ENCODE results near the gene IL17C. TPM values are rescaled to one million over a fixed set of nuclear protein-coding genes. Genes with fewer than 3 reads are reported as not detected.

The IL17C gene
- total RNA-seq, 1 donor from 2014 or later: 0.23 TPM

- no peak for TF ChIP-seq CTCF (conservative IDR thresholded peaks at IDR 0.05)
- peak overlapping the region; percentile 47 for H3K4me3 Mint-ChIP-seq
- H3K27ac Mint-ChIP-seq (ENCODE audit: unreplicated experiment): no peak overlapping the region
- no peaks in the 10 kb centered on the region for H3K36me3 Mint-ChIP-seq (ENCODE audit: low read depth)
- H3K27me3 Mint-ChIP-seq (ENCODE audit: low read depth): no peaks in the 10 kb centered on the region
- DNase-seq (ENCODE audit: low read depth, low spot score): no peak
- H3K9me3 Mint-ChIP-seq: no peaks in the 10 kb centered on the region
- H3K4me1 Mint-ChIP-seq: peaks cover 15% of the 10 kb centered on the region
Measured at GRCh38 chr16:88653101-88653500, 14.7 kb downstream of the IL17C start.

- Mint-ChIP-seq H3K36me3 (ENCODE audit: low read depth) (no peaks in the 10 kb centered on the region), H3K27me3 (ENCODE audit: low read depth) (no peaks in the 10 kb centered on the region), H3K9me3 (no peaks in the 10 kb centered on the region), H3K4me3 (peak overlapping the region; percentile 38), H3K4me1 (peaks cover 15% of the 10 kb centered on the region), H3K27ac (ENCODE audit: unreplicated experiment) (no peak overlapping the region)
- no peak for TF ChIP-seq CTCF (conservative IDR thresholded peaks at IDR 0.05)
- no peak for DNase-seq (ENCODE audit: low read depth, low spot score)
Measured at GRCh38 chr16:88653596-88654362, 15.4 kb downstream of the IL17C start.

- DNase-seq (ENCODE audit: low read depth, low spot score): no peak
- Mint-ChIP-seq H3K4me3 (peak overlapping the region; percentile 38), H3K27me3 (ENCODE audit: low read depth) (no peaks in the 10 kb centered on the region), H3K4me1 (peaks cover 9% of the 10 kb centered on the region), H3K27ac (ENCODE audit: unreplicated experiment) (no peak overlapping the region), H3K36me3 (ENCODE audit: low read depth) (no peaks in the 10 kb centered on the region), H3K9me3 (no peaks in the 10 kb centered on the region)
- no peak for TF ChIP-seq CTCF (conservative IDR thresholded peaks at IDR 0.05)
Measured at GRCh38 chr16:88654363-88655052, 16.1 kb downstream of the IL17C start.

DNA sequence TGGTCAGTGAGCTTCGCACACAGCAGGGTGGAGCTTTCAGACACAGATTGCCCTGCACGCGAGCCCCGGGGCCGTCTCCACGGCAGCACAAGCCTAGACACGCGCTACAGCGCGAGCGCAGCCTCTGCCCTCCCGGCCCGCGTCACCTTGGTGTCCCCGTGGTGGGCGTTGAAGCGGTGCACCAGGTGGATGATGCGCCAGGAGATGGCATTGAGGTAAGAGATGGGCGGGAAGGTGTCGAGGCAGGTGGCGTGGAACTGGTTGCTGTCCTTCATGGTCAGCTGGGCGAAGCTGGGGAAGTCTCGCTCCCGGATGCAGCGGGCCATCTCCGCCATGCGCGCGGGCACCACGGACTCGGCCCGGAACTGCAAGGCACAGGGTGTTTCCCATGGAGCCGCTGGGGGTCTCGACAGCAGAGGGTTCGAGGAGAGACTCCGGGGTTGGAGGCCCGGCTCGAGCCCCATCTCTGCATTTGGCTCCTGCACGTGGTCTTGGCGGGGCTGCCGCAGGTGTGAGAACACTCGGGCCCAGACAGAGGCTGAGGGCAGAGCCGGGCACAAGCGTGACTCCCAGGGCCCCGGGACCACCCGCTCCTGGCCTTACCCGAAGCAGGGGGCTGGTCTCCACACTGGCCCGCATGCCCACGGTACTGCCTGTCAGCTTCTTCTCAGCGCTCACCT, 16.8 kb downstream of the IL17C start:
- no peak overlapping the region for H3K4me3 Mint-ChIP-seq
- TF ChIP-seq CTCF (conservative IDR thresholded peaks at IDR 0.05): no peak

GRCh38 chr16:88655733-88656281, 17.4 kb downstream of the IL17C start:
- no peak overlapping the region for H3K27ac Mint-ChIP-seq (ENCODE audit: unreplicated experiment)
- peaks cover 6% of the 10 kb centered on the region for H3K4me1 Mint-ChIP-seq
- H3K9me3 Mint-ChIP-seq: no peaks in the 10 kb centered on the region
- H3K27me3 Mint-ChIP-seq (ENCODE audit: low read depth): no peaks in the 10 kb centered on the region
- H3K4me3 Mint-ChIP-seq: no peak overlapping the region
- no peaks in the 10 kb centered on the region for H3K36me3 Mint-ChIP-seq (ENCODE audit: low read depth)
- no peak for DNase-seq (ENCODE audit: low read depth, low spot score)
- TF ChIP-seq CTCF (conservative IDR thresholded peaks at IDR 0.05): no peak

More for the DNA sequence above, 16.8 kb downstream of the IL17C start:
- DNase-seq (ENCODE audit: low read depth, low spot score): no peak
- Mint-ChIP-seq H3K4me1 (peaks cover 8% of the 10 kb centered on the region), H3K36me3 (ENCODE audit: low read depth) (no peaks in the 10 kb centered on the region), H3K27ac (ENCODE audit: unreplicated experiment) (peak overlapping the region; percentile 71), H3K9me3 (no peaks in the 10 kb centered on the region), H3K27me3 (ENCODE audit: low read depth) (no peaks in the 10 kb centered on the region)

Measured in neural crest cell (in vitro differentiated cells).